ENCODE results near the gene SDC4. TPM values are rescaled to one million over a fixed set of nuclear protein-coding genes. Genes with fewer than 3 reads are reported as not detected.
A peak's percentile ranks its signal among the peaks of the same experiment; 100 is the strongest.

SDC4 gene
- polyA plus RNA-seq, 1 experiment, result 147 TPM

DNA sequence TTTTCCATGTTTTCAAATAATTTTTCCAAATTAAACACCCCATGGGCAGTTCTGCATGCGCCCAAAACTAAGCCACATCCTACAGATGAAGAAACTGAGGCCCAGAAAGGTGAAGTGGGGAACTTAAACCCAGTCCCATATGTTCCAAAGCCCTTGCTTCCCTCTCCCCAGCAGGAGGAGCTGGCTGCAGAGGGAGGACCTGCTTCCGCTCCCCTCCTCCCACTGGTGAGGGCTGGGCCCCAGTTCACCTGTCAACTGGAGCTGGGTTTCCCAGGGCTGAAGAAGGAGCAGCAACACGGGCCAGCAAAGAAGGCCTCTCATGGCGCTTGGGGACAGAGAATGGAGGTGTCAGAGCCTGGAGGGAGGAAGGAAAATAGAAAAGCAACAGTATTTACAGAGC lies 43.0 kb downstream of the SDC4 start:
- Histone ChIP-seq H3K36me3 (ENCODE audit: control insufficient read depth, insufficient read depth, low read length) (no peaks in the 10 kb centered on the region), H3K27me3 (ENCODE audit: control insufficient read depth, insufficient read depth, low read length) (peaks cover 7% of the 10 kb centered on the region; the same call in 1 of the 2 replicates), H3K4me3 (ENCODE audit: low read depth, low read length) (no peak overlapping the region)
- no peak for DNase-seq (ENCODE audit: low read depth)
- ChIA-PET CTCF (interaction anchor here (0.8 to 5.9 kb wide), 2 partner anchors 13 to 123 kb away, joined by 3 to 75 read pairs; no protein-coding TSS in a partner anchor), POLR2A (no interaction called here)
- TF ChIP-seq, protein P1, sequence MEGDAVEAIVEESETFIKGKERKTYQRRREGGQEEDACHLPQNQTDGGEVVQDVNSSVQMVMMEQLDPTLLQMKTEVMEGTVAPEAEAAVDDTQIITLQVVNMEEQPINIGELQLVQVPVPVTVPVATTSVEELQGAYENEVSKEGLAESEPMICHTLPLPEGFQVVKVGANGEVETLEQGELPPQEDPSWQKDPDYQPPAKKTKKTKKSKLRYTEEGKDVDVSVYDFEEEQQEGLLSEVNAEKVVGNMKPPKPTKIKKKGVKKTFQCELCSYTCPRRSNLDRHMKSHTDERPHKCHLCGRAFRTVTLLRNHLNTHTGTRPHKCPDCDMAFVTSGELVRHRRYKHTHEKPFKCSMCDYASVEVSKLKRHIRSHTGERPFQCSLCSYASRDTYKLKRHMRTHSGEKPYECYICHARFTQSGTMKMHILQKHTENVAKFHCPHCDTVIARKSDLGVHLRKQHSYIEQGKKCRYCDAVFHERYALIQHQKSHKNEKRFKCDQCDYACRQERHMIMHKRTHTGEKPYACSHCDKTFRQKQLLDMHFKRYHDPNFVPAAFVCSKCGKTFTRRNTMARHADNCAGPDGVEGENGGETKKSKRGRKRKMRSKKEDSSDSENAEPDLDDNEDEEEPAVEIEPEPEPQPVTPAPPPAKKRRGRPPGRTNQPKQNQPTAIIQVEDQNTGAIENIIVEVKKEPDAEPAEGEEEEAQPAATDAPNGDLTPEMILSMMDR (IDR thresholded peaks at IDR 0.05; ENCODE audit: insufficient read depth, low read depth, low read length), result no peak

DNA sequence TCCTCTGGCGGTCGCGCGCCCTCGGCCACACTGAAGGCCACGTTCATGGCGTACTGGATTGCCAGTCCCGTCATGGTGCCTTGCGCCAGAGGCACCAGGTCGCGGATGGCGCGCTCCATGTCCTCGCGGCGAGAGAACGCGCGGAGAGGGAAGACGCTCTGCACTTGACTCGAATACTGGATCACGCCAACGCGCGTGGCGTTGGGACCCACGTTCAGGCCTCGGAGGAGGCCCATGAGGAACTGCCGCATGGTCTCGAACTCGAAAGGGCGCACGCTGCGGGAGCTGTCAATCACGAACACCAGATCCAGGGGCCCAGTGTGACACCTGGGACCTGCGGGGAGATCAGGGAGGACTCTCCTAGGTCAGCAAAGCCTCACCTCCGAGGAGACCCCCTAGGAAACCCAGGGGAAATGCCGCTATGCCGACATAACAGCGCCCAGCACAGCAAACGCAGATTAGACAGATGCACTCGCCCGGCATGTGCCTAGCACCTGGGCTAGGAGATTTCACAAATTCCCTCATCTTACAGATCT lies 43.7 kb downstream of the SDC4 start:
- TF ChIP-seq, protein P1 (IDR thresholded peaks at IDR 0.05; ENCODE audit: insufficient read depth, low read depth, low read length), result no peak
- no peak for DNase-seq (ENCODE audit: low read depth)
- no peaks in the 10 kb centered on the region for H3K36me3 ChIP-seq (ENCODE audit: control insufficient read depth, insufficient read depth, low read length)
- peaks cover 7% of the 10 kb centered on the region; the same call in 1 of the 2 replicates for H3K27me3 ChIP-seq (ENCODE audit: control insufficient read depth, insufficient read depth, low read length)
- CTCF ChIA-PET, result interaction anchor here (1.9 to 5.9 kb wide), 2 partner anchors 12 to 133 kb away, joined by 7 to 75 read pairs; no protein-coding TSS in a partner anchor
- H3K4me3 ChIP-seq (ENCODE audit: low read depth, low read length), result no peak overlapping the region
- POLR2A ChIA-PET, result no interaction called here

DNA sequence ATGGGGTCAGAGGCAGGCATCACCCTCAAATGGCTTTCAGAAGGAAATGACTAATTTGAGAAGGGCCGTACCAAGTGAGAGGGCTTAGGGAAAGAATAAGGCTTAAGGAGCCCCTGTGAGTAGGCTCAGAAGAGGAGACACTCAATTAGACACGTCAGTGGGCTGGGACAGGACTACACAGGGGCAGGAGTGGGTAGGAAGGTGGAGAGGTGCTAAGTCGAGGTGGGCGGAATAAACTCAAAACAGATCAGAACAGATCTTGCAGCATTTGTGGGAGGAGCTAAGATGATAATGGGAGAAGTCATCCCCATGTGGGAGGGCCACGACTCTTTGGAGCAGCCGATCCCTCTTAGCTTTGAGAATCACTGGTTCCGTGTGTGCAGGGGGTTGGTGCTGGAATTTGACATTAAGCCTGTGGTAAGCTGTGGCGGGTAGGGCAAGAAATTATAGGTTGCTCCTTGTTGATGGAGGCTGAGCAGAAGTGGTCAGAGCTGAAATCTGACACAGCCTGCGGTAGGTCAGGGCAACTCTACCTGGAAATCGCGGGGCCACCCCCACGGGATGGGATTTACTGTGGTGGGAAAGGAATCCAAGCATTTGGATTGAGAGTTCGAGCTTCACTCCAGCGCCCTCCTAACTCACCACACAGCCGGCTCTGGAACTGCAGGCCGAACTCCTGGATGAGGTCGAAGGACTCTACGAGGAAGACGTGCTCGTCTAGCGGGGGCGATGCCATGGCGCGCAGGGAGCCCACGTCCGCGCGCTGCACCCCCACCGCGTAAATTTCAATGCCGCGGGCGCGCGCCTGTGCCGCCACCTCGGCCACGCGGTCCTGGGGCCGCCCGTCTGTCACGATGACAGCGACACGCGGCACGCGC lies 44.4 kb downstream of the SDC4 start:
- TF ChIP-seq, protein P1 (IDR thresholded peaks at IDR 0.05; ENCODE audit: insufficient read depth, low read depth, low read length), result no peak
- H3K4me3 ChIP-seq (ENCODE audit: low read depth, low read length), result no peak overlapping the region
- ChIA-PET CTCF (interaction anchor here (0.6 to 5.9 kb wide), 3 partner anchors 11 to 723 kb away, joined by 3 to 75 read pairs (median 7); no protein-coding TSS in a partner anchor), POLR2A (no interaction called here)
- H3K27me3 ChIP-seq (ENCODE audit: control insufficient read depth, insufficient read depth, low read length), result peaks cover 7% of the 10 kb centered on the region; the same call in 1 of the 2 replicates
- DNase-seq (ENCODE audit: low read depth), result no peak
- H3K36me3 ChIP-seq (ENCODE audit: control insufficient read depth, insufficient read depth, low read length), result no peaks in the 10 kb centered on the region

DNA sequence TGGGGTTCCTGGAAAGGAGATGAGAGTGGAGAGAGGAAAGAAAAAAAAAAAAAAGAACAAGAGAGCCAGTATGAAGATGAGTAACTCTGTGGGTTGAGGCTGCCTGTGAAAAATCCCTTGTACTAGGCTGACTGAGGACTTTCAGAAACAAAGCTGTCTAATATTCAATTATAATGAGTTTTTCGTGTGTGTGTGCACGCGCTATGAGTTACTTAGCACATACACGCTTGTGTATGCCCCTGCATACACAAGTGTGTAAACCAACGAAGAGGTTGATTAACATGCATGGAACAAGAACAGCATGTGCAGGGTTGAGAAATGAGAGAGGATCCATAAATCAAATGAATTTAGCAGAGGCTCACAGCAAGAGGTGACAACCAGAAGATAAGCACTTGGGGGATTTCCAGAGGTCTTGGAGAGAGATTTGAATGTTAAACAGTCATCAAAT lies 46.4 kb downstream of the SDC4 start:
- H3K4me3 ChIP-seq (ENCODE audit: low read depth, low read length), result no peak overlapping the region
- DNase-seq (ENCODE audit: low read depth), result no peak
- TF ChIP-seq, protein P1 (IDR thresholded peaks at IDR 0.05; ENCODE audit: insufficient read depth, low read depth, low read length), result no peak
- ChIA-PET POLR2A (no interaction called here), CTCF (interaction anchor here (1.3 to 5.9 kb wide), 5 partner anchors 8 to 135 kb away, joined by 3 to 75 read pairs (median 4); no protein-coding TSS in a partner anchor)
- H3K27me3 ChIP-seq (ENCODE audit: control insufficient read depth, insufficient read depth, low read length), result peaks cover 4% of the 10 kb centered on the region; the same call in 1 of the 2 replicates
- no peaks in the 10 kb centered on the region for H3K36me3 ChIP-seq (ENCODE audit: control insufficient read depth, insufficient read depth, low read length)

DNA sequence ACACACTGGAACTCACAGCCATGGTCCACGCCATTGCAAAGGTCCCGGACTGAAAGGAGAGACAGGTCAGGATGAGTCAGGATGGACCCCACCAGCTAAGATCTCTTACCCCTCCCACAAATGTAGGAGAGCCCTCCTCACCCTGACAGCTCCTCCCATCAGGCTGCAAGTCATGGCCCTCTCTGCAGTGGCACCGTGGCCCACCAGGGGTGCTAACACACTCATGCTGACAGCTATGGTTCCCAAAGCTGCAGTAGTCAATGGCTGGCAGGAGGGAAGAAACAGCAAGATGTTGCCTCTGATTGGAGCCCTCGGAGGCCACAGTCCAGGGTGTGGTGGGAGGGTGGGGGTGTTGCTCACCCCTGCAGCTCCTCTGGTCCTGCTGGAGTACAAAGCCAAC lies 47.3 kb downstream of the SDC4 start:
- H3K27me3 ChIP-seq (ENCODE audit: control insufficient read depth, insufficient read depth, low read length), result peaks cover 3% of the 10 kb centered on the region; the same call in 1 of the 2 replicates
- TF ChIP-seq, protein P1 (IDR thresholded peaks at IDR 0.05; ENCODE audit: insufficient read depth, low read depth, low read length), result peak; percentile 40; the same call in 1 of the 2 replicates
- H3K36me3 ChIP-seq (ENCODE audit: control insufficient read depth, insufficient read depth, low read length), result no peaks in the 10 kb centered on the region
- no peak overlapping the region for H3K4me3 ChIP-seq (ENCODE audit: low read depth, low read length)
- CTCF ChIA-PET, result interaction anchor here (1.0 to 5.9 kb wide), 7 partner anchors 8 to 205 kb away, joined by 3 to 75 read pairs (median 4); no protein-coding TSS in a partner anchor
- POLR2A ChIA-PET, result no interaction called here
- DNase-seq (ENCODE audit: low read depth), result no peak
